Measurements from ENCODE around the gene GANAB. TPM values are rescaled to one million over a fixed set of nuclear protein-coding genes. Genes with fewer than 3 reads are reported as not detected.
A peak's percentile ranks its signal among the peaks of the same experiment; 100 is the strongest.

GANAB gene
- total and polyA plus RNA-seq, 8 donors, result 270 to 341 (median 312) TPM

- no peak for TF ChIP-seq CTCF (IDR thresholded peaks at IDR 0.05)
- Histone ChIP-seq H3K4me3 (no peak overlapping the region), H3K4me1 (peaks cover 16 to 34% of the 10 kb centered on the region in 2 donors), H3K27me3 (no peaks in the 10 kb centered on the region), H3K9me3 (no peaks in the 10 kb centered on the region), H3K27ac (no peak overlapping the region), H3K36me3 (peaks cover 0 to 37% of the 10 kb centered on the region in 2 donors)
- no peak for ATAC-seq
- intact Hi-C loops (cut with DNase I), result no loop called here
- DNase-seq, result no peak
These were observed 2.2 kb downstream of the GANAB start for GRCh38 chr11:62644220-62644619.

GRCh38 chr11:62632492-62632891 is 13.9 kb downstream of the GANAB start:
- no peak for DNase-seq
- intact Hi-C loops (cut with DNase I), result no loop called here
- no peak overlapping the region for H3K27ac ChIP-seq
- no peak for TF ChIP-seq CTCF (IDR thresholded peaks at IDR 0.05)
- no peak overlapping the region for H3K4me3 ChIP-seq
- H3K4me1 ChIP-seq, result no peaks in the 10 kb centered on the region
- ATAC-seq, result no peak
- H3K27me3 ChIP-seq, result no peaks in the 10 kb centered on the region
- H3K36me3 ChIP-seq, result peaks cover 4 to 100% of the 10 kb centered on the region in 2 donors
- H3K9me3 ChIP-seq, result no peaks in the 10 kb centered on the region

- no peak for ATAC-seq
- no peaks in the 10 kb centered on the region for H3K27me3 ChIP-seq
- intact Hi-C loops (cut with DNase I), result no loop called here
- H3K9me3 ChIP-seq, result no peaks in the 10 kb centered on the region
- H3K4me1 ChIP-seq, result peaks cover 0 to under 1% of the 10 kb centered on the region in 2 donors
- H3K36me3 ChIP-seq, result peaks cover 8 to 82% of the 10 kb centered on the region in 2 donors
- TF ChIP-seq CTCF (IDR thresholded peaks at IDR 0.05), result no peak
- H3K4me3 ChIP-seq, result no peak overlapping the region
- no peak for DNase-seq
- no peak overlapping the region for H3K27ac ChIP-seq
These were observed 18.7 kb downstream of the GANAB start for GRCh38 chr11:62627713-62628112.

- no peak for TF ChIP-seq CTCF (IDR thresholded peaks at IDR 0.05)
- H3K4me1 ChIP-seq, result peaks cover 11 to 27% of the 10 kb centered on the region in 2 donors
- peaks cover 5 to 31% of the 10 kb centered on the region in 2 donors for H3K36me3 ChIP-seq
- DNase-seq (no peak), ATAC-seq (no peak)
- H3K4me3 ChIP-seq, result peak overlapping the region in 1 of 2 donors; percentile 82
- peak overlapping the region; percentile 90 to 92 for H3K27ac ChIP-seq
- no peaks in the 10 kb centered on the region for H3K27me3 ChIP-seq
- H3K9me3 ChIP-seq, result no peaks in the 10 kb centered on the region
- intact Hi-C loops (cut with DNase I), result no loop called here
These were observed 23.8 kb downstream of the GANAB start for GRCh38 chr11:62622476-62623089.

- ATAC-seq (peak; percentile 99), DNase-seq (peak; percentile 98 to 100 (median 99))
- H3K36me3 ChIP-seq, result peaks cover 5 to 31% of the 10 kb centered on the region in 2 donors
- intact Hi-C loops (cut with DNase I), result no loop called here
- no peaks in the 10 kb centered on the region for H3K9me3 ChIP-seq
- peak within 1 kb of the TSS; percentile 90 to 92 for H3K27ac ChIP-seq
- peak within 1 kb of the TSS; percentile 59 to 82 for H3K4me3 ChIP-seq
- peaks cover 11 to 27% of the 10 kb centered on the region in 2 donors for H3K4me1 ChIP-seq
- TF ChIP-seq CTCF (IDR thresholded peaks at IDR 0.05), result peak in 1 of 2 donors; percentile 48
- H3K27me3 ChIP-seq, result no peaks in the 10 kb centered on the region
These were observed 24.6 kb downstream of the GANAB start, which contains the start of gene B3GAT3 for GRCh38 chr11:62621567-62622470. TSS of gene B3GAT3 (minus strand) at chr11:62621986. CDS start at chr11:62621947, 39 bp downstream.

Measured in left lung (tissue), 10 donors.